Loucy (cell line): ENCODE measurements around the gene RNF157.

ENCODE experiments used
- EZH2phosphoT487 ChIP-seq: fragments of 200-600 bp; IDR thresholded peaks from 2 replicates; pipeline ENCODE4 v1.6.1; 2018; ENCODE audit warnings: antibody characterized with exemption, mild to moderate bottlenecking, moderate library complexity, borderline replicate concordance
- TF ChIP-seq, protein P1 (sequence below): fragments of 200-600 bp; sonication (generic); conservative IDR thresholded peaks from 2 replicates; pipeline ENCODE4 v1.5.1; 2014; ENCODE audit warnings: mild to moderate bottlenecking, antibody characterized with exemption, low read length

DNA sequence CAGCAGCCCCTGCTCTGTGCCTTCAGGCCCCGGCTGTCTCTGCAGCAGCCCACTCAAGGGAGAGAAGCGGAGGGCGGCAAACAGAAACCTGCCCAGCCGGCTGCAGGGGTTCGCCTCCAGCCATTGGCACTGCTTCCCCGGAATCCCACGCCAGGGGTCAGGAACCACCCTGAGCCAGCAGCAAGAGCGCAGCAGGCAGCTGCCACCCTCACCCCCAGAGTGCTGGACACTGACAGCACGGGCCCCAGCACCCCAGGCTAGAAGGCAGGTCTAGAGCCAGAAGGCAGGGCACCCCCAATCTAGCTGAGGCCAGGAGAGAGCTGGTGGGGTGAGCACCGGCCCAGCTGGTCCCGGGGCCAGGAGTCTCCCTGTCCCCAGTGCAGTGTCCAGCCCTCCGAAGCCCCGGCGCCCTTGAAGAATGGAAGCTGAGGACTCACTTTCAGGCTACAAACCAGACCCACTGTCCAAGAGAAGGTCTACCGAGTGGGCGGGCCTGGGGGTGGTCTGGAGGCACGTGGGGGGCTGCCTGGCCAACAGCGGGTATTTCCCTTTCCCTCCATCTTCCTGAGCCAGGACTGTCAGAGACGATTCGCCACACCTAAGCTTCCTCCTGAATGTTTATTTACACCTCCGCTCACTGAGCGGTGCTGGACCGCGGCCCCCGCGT, 33.3 kb upstream of the RNF157 start:
- TF ChIP-seq, protein P1, sequence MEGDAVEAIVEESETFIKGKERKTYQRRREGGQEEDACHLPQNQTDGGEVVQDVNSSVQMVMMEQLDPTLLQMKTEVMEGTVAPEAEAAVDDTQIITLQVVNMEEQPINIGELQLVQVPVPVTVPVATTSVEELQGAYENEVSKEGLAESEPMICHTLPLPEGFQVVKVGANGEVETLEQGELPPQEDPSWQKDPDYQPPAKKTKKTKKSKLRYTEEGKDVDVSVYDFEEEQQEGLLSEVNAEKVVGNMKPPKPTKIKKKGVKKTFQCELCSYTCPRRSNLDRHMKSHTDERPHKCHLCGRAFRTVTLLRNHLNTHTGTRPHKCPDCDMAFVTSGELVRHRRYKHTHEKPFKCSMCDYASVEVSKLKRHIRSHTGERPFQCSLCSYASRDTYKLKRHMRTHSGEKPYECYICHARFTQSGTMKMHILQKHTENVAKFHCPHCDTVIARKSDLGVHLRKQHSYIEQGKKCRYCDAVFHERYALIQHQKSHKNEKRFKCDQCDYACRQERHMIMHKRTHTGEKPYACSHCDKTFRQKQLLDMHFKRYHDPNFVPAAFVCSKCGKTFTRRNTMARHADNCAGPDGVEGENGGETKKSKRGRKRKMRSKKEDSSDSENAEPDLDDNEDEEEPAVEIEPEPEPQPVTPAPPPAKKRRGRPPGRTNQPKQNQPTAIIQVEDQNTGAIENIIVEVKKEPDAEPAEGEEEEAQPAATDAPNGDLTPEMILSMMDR, result no peak
- no peak for TF ChIP-seq EZH2phosphoT487
